Measurements from ENCODE around the gene OR5H2. TPM values are rescaled to one million over a fixed set of nuclear protein-coding genes. Genes with fewer than 3 reads are reported as not detected.

OR5H2 gene
- total RNA-seq, 1 donor from 2014 or later = not detected

GRCh38 chr3:98328933-98329332 is 46.6 kb downstream of the OR5H2 start:
- DNase-seq (ENCODE audit: low spot score) = no peak
- intact Hi-C loops (cut with DNase I) = no loop called here

- intact Hi-C loops (cut with DNase I) = loop anchor here (2.0 kb wide), 1 partner anchor 291 kb away; no protein-coding TSS in a partner anchor
- DNase-seq (ENCODE audit: low spot score) = no peak
Observed at GRCh38 chr3:98329392-98330124, 47.3 kb downstream of the OR5H2 start.

GRCh38 chr3:98331329-98331728 is 49.0 kb downstream of the OR5H2 start:
- no peak for DNase-seq (ENCODE audit: low spot score)
- intact Hi-C loops (cut with DNase I) = loop anchor here (2.0 kb wide), 1 partner anchor 293 kb away; no protein-coding TSS in a partner anchor

Other genes starting within 250 kb of the OR5H2 start
- not detected for gene GABRR3, start 247.2 kb upstream of the OR5H2 start, total RNA-seq
- not detected for gene OR5AC2, start 195.3 kb upstream of the OR5H2 start, total RNA-seq
- not detected for gene OR5H1, start 151.8 kb upstream of the OR5H2 start, total RNA-seq
- not detected for gene OR5H14, start 135.0 kb upstream of the OR5H2 start, total RNA-seq
- gene OR5H15, start 115.8 kb upstream of the OR5H2 start, total RNA-seq = not detected
- gene OR5H6, start 18.3 kb upstream of the OR5H2 start, total RNA-seq = not detected
- gene OR5K4, start 71.3 kb downstream of the OR5H2 start, total RNA-seq = not detected
- gene OR5K3, start 108.2 kb downstream of the OR5H2 start, total RNA-seq = not detected
- not detected for gene OR5K1, start 180.7 kb downstream of the OR5H2 start, total RNA-seq
- not detected for gene OR5K2, start 215.2 kb downstream of the OR5H2 start, total RNA-seq
- gene CLDND1, start 240.4 kb downstream of the OR5H2 start, total RNA-seq = 80.8 TPM
- not detected for gene GPR15, start 249.5 kb downstream of the OR5H2 start, total RNA-seq

Measured in cardiac septum (tissue), 1 donor.